ENCODE measurements around the gene LGR4.

Gene LGR4

DNA sequence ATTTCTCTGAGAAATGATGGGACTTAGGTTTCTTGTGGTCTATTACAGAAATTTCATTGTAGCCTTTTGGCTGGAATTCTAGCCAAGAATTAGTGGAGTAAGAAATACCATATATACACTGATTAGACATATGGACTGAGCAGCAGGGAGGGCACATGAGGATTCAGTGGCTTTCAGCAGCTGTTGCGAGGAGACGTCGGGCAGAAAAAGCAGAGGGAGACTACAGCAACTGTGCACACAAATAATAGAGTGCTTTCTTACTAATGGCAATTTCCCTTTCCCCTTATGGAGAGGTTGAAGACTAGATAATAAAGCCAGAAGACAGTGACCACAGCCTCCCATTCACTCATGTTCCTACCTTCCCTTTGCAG lies 74.2 kb downstream of the LGR4 start:
- peaks cover 62% of the 10 kb centered on the region for H3K4me1 Mint-ChIP-seq
- H3K36me3 Mint-ChIP-seq (ENCODE audit: low read depth), result peaks cover 31% of the 10 kb centered on the region
- H3K27ac Mint-ChIP-seq, result peak overlapping the region; percentile 70
- no peaks in the 10 kb centered on the region for H3K27me3 Mint-ChIP-seq (ENCODE audit: low read depth, poor library complexity)
- TF ChIP-seq, protein P1, sequence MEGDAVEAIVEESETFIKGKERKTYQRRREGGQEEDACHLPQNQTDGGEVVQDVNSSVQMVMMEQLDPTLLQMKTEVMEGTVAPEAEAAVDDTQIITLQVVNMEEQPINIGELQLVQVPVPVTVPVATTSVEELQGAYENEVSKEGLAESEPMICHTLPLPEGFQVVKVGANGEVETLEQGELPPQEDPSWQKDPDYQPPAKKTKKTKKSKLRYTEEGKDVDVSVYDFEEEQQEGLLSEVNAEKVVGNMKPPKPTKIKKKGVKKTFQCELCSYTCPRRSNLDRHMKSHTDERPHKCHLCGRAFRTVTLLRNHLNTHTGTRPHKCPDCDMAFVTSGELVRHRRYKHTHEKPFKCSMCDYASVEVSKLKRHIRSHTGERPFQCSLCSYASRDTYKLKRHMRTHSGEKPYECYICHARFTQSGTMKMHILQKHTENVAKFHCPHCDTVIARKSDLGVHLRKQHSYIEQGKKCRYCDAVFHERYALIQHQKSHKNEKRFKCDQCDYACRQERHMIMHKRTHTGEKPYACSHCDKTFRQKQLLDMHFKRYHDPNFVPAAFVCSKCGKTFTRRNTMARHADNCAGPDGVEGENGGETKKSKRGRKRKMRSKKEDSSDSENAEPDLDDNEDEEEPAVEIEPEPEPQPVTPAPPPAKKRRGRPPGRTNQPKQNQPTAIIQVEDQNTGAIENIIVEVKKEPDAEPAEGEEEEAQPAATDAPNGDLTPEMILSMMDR (IDR thresholded peaks at IDR 0.05), result no peak
- no peak for DNase-seq
- H3K4me3 Mint-ChIP-seq, result no peak overlapping the region
- no peaks in the 10 kb centered on the region for H3K9me3 Mint-ChIP-seq

DNA sequence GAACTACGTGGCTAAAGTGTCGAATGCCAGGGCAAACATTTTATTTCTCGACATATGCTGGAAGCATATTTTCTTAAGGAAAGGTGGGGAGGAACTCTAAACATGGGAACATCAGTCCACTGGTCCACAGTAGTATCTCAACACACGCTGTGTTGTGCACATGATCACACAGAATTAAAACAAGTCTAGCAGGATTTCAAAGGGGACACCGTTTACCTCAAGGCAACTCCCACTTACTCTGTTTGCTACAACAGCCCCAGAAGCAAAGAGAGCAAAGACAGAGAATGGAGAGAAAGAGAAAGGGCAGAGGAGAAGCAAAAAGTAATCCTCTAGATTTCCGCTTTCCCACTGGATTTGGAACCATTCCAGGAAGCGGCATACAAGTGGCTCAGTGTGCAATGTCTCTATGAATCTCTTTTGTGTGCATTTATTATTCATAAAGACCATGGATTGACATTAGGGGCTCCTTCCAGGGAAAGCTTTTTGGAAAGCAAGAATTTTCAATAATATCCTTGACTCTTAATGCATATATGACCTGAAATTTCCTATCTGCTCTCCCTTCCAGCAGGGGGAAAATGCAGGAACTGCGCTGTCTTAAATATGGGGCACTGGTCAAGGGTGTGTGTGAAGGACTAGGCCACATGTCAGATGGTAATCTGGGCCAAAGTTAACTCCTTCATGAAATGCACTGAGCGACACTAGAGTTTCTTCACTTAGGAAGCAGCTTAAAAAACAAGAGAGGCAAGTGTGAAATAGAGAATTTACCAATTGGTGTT lies 74.8 kb downstream of the LGR4 start:
- peak overlapping the region; percentile 96 for H3K27ac Mint-ChIP-seq
- H3K9me3 Mint-ChIP-seq, result no peaks in the 10 kb centered on the region
- H3K27me3 Mint-ChIP-seq (ENCODE audit: low read depth, poor library complexity), result no peaks in the 10 kb centered on the region
- H3K4me3 Mint-ChIP-seq, result no peak overlapping the region
- DNase-seq, result no peak
- TF ChIP-seq, protein P1 (IDR thresholded peaks at IDR 0.05), result no peak
- H3K36me3 Mint-ChIP-seq (ENCODE audit: low read depth), result peaks cover 27% of the 10 kb centered on the region
- peaks cover 68% of the 10 kb centered on the region for H3K4me1 Mint-ChIP-seq

DNA sequence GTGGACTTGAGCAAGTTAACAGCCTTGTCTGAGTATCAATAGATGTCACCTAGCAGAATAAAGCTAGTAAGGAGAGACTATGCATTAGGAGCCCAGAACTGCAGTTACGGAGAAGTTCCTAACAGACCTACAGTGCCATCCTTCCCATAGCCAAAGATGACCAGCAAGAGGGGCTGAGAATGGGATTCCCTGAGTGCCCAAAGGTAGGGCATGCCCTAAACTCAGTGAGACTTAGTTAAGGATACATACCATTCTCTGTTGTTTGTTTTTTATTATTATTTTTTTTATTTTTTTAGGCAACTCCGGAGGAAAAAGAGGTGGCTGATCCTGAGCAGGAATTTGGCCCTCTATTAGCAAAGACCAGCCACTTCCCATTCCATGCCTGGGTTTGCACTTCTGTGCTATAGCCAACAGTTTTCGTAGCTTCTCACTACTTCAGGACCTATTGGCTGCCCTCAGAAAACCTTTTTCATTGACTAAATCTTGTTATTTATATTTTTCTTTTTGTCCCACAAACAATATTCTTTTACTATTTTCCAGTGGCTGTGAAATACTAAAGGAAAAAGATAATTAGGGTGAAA lies 76.2 kb downstream of the LGR4 start:
- Mint-ChIP-seq H3K36me3 (ENCODE audit: low read depth) (peaks cover 13% of the 10 kb centered on the region), H3K4me1 (peaks cover 75% of the 10 kb centered on the region), H3K27me3 (ENCODE audit: low read depth, poor library complexity) (no peaks in the 10 kb centered on the region), H3K4me3 (peak overlapping the region; percentile 43), H3K9me3 (no peaks in the 10 kb centered on the region), H3K27ac (peak overlapping the region; percentile 96)
- no peak for DNase-seq
- TF ChIP-seq, protein P1 (IDR thresholded peaks at IDR 0.05), result no peak

DNA sequence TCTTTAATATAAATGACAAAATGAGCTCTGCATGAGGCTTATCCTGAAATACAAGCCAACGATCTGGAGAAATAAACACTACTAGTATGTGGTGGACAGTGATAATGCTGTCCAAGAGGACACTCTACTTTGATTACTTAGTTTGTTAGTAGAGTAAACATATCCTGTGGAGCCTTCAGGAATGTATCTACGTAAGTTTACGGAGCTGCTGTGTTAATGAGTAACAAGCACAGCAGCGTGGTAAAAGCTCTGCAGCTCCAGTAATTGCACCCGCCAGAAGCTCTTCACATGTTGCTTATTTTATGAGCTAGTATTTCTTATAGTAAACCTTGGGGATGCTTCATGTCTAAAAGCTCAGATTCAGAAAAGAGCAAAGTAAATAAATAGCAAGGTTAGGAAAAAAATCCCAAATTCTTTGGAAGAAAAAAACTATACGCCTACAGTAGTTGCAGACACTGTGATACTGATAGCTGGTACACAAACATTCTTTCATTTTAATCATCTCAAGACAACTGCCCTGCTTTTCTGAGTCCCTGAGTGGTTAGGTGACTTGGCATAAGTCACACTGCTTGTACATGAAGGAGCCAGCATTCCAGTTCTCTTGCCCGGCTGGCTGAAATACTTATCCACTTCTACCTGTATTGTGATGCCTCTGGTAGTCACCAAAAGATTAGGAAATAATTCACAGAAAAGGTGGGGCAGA lies 76.9 kb downstream of the LGR4 start:
- H3K36me3 Mint-ChIP-seq (ENCODE audit: low read depth), result peaks cover 13% of the 10 kb centered on the region
- peak overlapping the region; percentile 43 for H3K4me3 Mint-ChIP-seq
- TF ChIP-seq, protein P1 (IDR thresholded peaks at IDR 0.05), result no peak
- no peak for DNase-seq
- H3K4me1 Mint-ChIP-seq, result peaks cover 82% of the 10 kb centered on the region
- no peaks in the 10 kb centered on the region for H3K27me3 Mint-ChIP-seq (ENCODE audit: low read depth, poor library complexity)
- peak overlapping the region; percentile 92 for H3K27ac Mint-ChIP-seq
- no peaks in the 10 kb centered on the region for H3K9me3 Mint-ChIP-seq

DNA sequence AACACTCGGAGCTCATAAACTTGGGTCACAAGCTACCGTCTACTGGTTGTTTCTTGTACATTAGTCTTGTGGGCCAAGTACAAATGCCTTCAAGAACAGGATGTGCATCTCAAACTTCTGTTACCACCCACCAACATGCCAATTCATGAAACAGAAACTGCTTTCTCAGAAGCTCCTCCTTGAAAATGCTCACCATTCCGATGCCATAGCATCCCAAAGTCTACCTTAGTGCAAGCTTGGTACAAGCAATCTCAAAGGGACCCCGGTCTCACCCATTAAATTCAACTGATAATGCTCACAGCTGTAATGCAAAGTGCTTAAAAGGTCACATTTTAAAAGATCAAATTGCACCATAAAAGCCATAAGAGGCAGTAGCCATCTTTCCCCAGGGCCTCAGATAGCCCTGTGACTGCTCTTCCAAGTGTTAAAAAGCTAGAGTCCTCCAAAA lies 77.8 kb downstream of the LGR4 start:
- peak overlapping the region; percentile 51 for H3K4me3 Mint-ChIP-seq
- H3K4me1 Mint-ChIP-seq, result peaks cover 86% of the 10 kb centered on the region
- no peaks in the 10 kb centered on the region for H3K27me3 Mint-ChIP-seq (ENCODE audit: low read depth, poor library complexity)
- H3K36me3 Mint-ChIP-seq (ENCODE audit: low read depth), result peaks cover 21% of the 10 kb centered on the region
- no peaks in the 10 kb centered on the region for H3K9me3 Mint-ChIP-seq
- no peak for DNase-seq
- peak overlapping the region; percentile 92 for H3K27ac Mint-ChIP-seq
- TF ChIP-seq, protein P1 (IDR thresholded peaks at IDR 0.05), result no peak

Data from nephron progenitor cell (in vitro differentiated cells).